ENCODE results near the gene HSD3B1. TPM values are rescaled to one million over a fixed set of nuclear protein-coding genes. Genes with fewer than 3 reads are reported as not detected.
"Not testable (repeated sequence)": the region's sequence is repeated elsewhere in the genome, so short reads cannot be mapped to it uniquely, and the experiment has no call there.

Gene HSD3B1
- total RNA-seq, 1 donor from 2014 or later: not detected

GRCh38 chr1:119488216-119488615 is 18.8 kb upstream of the HSD3B1 start:
- intact Hi-C loops (cut with DNase I): no loop called here
- DNase-seq (ENCODE audit: low spot score): no peak

- intact Hi-C loops (cut with DNase I): no loop called here
- DNase-seq (ENCODE audit: low spot score): no peak
Measured at GRCh38 chr1:119489201-119489600, 17.8 kb upstream of the HSD3B1 start.

DNA sequence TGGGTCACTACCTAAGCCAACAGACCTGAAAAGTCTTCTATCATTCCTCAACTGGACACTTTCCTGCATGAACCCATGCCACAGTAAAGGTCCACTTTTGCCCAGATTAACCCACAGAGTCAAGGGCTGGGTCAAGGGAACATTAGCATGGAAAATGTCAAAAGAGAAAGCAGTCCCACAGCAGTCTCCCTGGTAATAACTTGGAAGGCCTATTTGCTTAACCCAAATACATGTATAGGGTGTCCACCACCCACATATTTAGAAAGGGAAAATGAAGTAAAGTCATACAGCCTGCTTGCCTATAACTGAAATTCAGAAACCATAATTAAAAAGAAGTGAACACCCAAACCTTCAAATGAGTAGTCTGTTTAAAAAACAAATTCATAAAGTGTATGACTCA is 16.1 kb upstream of the HSD3B1 start:
- intact Hi-C loops (cut with DNase I): no loop called here
- no peak for DNase-seq (ENCODE audit: low spot score)

- no peak for DNase-seq (ENCODE audit: low spot score)
- intact Hi-C loops (cut with DNase I): no loop called here
Measured at GRCh38 chr1:119492763-119493162, 14.2 kb upstream of the HSD3B1 start.

- no peak for DNase-seq (ENCODE audit: low spot score)
- intact Hi-C loops (cut with DNase I): no loop called here
Measured at GRCh38 chr1:119504831-119505230, 2.2 kb upstream of the HSD3B1 start.

DNA sequence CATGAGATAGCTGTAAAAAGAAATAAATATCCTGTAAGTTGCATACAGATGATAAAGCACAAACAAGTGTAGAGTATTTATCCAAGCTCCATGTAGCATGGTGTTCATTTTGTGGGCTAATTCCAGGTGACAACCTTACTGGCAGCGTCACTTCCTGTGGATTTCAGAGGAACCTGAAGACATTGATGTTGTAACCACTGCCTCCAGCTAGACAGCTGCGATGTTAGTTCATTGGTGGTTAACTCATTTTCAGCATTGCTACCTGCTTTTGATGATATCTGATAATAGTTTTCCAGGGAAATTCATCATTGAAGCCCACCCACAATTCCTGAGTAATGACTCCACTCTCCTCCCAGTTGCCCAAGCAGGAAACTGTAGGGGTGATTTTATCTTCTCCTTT is 3.0 kb downstream of the HSD3B1 start:
- intact Hi-C loops (cut with DNase I): no loop called here
- no peak for DNase-seq (ENCODE audit: low spot score)

DNA sequence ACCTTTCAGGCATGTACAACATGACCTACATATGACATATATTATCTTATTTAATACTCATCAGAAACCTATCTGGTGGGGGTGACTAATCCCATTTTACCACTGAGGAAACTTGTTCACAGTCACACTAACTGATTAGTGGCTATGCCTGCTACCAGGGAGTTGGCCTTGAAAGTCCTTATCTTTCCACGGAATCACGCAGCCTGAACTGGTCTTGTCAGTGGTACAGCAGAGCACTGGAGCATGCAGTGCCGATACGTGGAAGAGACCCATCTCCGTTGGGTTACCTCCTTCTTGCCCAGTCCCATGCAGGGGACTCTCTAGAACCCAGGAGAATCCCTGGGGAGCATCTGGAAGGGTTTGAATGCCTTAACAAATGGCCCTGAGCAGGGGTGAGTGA is 8.2 kb downstream of the HSD3B1 start:
- no peak for DNase-seq (ENCODE audit: low spot score)
- intact Hi-C loops (cut with DNase I): no loop called here

DNA sequence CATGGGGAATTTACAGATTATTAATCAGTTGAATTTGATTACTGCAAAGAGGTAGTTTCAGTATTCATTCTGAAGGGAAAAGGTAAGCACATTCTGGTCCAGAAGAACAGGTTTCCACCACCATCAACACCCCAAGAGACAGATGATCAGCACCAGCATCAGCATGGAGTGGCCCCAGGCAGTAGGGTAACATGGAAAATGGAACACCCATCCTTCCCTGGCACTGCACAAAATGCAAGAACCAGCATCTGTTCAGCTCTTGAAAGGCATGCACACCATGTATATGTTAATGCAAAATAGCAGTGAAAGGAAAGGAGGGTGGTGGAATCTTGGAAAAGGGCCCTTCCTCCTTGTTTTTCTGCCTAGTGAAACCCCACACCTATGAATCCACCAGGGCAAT is 9.2 kb downstream of the HSD3B1 start:
- DNase-seq (ENCODE audit: low spot score): no peak
- intact Hi-C loops (cut with DNase I): no loop called here

DNA sequence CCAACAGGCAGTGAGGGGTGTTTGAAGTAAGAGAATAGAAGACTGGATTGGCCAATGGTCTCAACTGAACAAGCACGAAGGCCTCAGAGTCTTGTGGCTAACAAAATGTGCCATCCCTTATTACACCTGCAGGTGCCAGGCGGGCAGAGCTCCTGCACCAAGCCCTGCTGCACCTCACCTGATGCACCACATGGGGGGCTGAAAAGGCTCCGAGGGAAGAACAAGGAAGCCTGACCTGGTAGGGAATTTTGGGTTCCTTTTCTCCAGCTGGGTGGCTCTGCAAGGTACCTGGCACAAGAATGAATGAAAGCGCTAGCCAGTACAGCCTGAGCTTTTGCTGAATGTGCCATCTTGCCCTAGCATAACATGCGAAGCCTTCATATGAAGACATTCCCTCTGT is 9.7 kb downstream of the HSD3B1 start:
- intact Hi-C loops (cut with DNase I): no loop called here
- no peak for DNase-seq (ENCODE audit: low spot score)

- DNase-seq (ENCODE audit: low spot score); intact Hi-C loops (cut with DNase I): not testable (repeated sequence)
Measured at GRCh38 chr1:119517667-119518066, 10.7 kb downstream of the HSD3B1 start.

GRCh38 chr1:119531606-119532323 is 24.8 kb downstream of the HSD3B1 start:
- DNase-seq (ENCODE audit: low spot score): no peak
- intact Hi-C loops (cut with DNase I): no loop called here

DNA sequence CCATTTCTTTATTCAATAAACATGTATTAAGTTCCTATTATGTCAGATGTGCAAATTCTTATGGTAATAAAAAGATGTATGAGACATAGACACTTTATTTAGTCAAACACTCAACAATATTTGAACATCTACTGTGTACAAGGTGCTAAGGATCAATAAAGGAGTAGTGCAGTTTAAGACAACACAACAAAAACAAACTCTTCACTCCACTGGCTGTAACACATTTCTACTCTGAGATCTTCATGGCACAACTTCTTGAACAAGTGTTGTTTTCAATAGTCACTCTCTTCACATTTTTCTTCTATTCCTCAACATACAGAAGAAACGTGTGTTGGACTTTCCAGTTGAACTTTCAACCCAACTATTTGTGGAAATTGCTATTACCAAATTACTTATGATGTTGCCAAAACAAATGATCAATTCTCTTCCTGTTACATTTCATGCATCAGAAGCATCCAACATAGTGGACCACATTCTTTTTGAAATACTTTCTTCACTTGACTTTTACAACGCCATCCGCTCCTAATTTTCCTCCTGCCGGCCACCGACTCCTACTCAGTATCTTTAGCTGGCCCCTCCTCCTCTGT is 25.4 kb downstream of the HSD3B1 start:
- intact Hi-C loops (cut with DNase I): no loop called here
- DNase-seq (ENCODE audit: low spot score): no peak

DNA sequence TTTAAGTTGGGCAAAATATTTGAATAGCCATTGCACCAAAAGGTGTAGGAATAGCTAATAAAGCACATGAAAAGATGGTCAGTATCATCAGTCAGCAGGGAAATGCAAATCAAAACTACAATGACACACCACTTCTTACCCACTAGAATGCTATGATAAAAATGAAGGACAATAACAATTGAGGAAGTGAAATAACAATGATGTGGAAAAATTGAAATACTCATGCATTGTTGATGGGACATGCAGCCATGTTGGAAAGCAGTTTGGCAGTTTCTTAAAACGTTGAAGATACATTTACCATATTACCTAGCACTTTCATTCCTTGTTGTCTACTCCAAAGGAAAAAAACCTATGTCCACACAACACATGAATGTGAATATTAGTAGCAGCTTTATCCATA is 28.4 kb downstream of the HSD3B1 start:
- intact Hi-C loops (cut with DNase I): no loop called here
- no peak for DNase-seq (ENCODE audit: low spot score)

DNA sequence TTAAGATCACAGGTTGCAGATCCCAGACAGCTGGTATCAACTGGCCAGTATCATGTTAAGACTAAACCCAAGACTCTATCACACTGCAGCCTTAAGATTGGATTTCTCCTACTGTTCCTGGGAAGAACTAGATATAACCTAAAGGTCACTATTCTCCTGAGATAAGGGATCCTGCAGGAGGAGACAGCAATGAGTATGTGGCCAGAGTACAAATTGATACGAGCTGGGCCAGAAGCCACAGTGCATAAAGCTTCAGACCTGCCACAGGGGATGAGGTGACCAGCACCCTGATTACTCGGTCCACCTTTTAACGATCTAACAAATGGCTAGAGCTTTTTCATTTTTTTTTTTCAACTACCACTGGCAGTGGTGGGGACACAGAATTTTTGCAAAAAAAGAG is 31.0 kb downstream of the HSD3B1 start:
- intact Hi-C loops (cut with DNase I): no loop called here
- no peak for DNase-seq (ENCODE audit: low spot score)

DNA sequence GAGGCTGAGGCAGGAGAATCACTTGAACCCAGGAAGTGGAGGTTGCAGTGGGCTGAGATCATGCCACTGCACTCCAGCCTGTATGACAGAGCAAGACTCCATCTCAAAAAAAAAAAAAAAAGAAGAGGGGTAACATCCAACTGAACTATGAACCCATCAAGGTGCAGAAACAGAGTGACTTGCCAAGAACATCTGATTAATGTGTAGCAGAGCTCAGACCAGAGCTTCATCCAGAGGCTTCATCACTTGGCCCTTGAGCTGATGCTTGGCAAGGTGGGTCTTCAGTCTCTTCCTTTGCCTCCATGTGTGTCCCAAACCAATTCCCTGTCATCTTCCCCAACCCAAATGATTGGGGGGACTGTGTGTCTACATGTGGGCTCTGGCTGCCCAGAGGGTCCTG is 32.6 kb downstream of the HSD3B1 start:
- no peak for DNase-seq (ENCODE audit: low spot score)
- intact Hi-C loops (cut with DNase I): no loop called here

DNA sequence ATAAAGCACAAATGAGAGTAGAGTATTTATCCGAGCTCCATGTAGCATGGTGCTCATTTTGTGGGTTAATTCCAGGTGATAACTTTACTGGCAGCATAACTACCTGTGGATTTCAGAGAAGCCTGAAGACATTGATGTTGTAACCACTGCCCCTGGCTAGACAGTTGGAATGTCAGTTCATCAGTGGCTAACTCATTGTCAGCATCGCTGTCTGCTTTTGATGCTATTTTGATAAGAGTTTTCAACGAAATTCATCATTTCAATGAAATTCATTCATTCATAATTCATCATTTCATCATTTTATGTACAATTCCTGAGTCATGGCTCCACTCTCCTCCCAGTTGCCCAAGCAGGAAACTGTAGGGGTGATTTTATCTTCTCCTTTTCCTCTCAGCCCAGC is 34.4 kb downstream of the HSD3B1 start:
- DNase-seq (ENCODE audit: low spot score): no peak
- intact Hi-C loops (cut with DNase I): no loop called here

DNA sequence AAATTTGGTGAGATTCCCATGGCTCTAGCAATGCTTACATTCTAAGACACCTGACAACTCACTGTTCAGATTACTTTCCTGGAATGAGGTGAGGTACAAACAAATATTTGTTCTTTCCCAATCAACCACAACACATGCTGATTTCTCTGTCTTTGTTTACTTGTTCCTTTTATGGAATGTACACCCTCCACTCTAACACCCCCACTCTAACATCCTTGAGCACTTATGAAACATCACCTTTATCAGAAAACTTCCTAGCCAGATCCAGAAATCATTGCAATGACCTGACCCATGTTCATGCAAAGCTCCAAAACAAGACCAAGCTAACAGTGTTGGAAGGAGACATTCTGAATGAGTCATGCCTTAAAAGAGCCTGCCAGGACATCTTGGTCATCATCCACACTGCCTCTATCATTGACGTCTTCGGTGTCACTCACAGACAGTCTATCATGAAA is 35.5 kb downstream of the HSD3B1 start:
- DNase-seq (ENCODE audit: low spot score): no peak
- intact Hi-C loops (cut with DNase I): no loop called here

- DNase-seq (ENCODE audit: low spot score): no peak
- intact Hi-C loops (cut with DNase I): no loop called here
Measured at GRCh38 chr1:119544165-119544762, 37.3 kb downstream of the HSD3B1 start.

GRCh38 chr1:119546641-119547040 is 39.6 kb downstream of the HSD3B1 start:
- intact Hi-C loops (cut with DNase I): no loop called here
- no peak for DNase-seq (ENCODE audit: low spot score)

GRCh38 chr1:119547306-119547705 is 40.3 kb downstream of the HSD3B1 start:
- intact Hi-C loops (cut with DNase I): no loop called here
- no peak for DNase-seq (ENCODE audit: low spot score)

DNA sequence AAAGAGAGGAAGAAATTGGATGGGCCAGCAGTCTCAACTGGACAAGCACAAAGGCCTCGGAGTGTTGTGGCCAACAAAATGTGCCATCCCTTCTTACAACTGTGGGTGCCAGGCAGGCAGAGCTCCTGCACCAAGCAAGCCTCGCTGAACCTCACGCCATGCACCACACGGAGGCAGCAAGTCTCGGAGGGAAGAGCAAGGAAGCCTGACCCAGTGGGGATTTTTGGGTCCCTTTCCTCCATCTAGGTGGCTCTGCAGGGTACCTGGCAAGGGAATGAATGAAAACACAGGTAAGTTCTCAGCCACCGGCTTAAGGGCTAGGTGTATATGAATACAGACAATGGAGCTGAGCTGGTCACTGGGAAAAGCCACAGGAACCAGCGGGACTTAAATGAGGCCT is 40.8 kb downstream of the HSD3B1 start:
- DNase-seq (ENCODE audit: low spot score): no peak
- intact Hi-C loops (cut with DNase I): no loop called here

Data from cardiac septum (tissue), 1 donor.